ENCODE measurements around the gene C21orf91. TPM values are rescaled to one million over a fixed set of nuclear protein-coding genes. Genes with fewer than 3 reads are reported as not detected.
A peak's percentile ranks its signal among the peaks of the same experiment; 100 is the strongest.

Gene C21orf91
- total RNA-seq, 4 donors from 2014 or later: 4.2 to 7.1 (median 5.7) TPM

DNA sequence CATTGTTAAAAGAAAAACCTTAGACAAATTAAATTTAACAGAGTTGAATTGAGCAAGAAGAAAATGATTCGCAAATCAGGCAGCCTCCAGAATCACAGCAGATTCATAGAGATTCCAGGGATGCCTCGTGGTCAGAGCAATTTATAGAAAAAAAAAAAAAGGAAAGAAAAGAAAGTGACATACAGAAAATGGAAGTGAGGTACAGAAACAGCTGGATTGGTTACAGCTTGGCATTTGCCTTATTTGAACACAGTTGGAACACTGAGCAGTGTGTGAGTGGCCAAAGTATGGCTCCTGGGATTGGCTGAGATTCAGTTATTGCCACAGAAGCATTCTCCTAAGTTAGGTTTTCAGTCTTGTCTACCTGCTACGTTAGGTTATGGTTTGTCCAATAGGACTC lies 9.1 kb upstream of the C21orf91 start:
- H3K4me1 ChIP-seq: no peaks in the 10 kb centered on the region
- no peak for TF ChIP-seq CTCF (IDR thresholded peaks at IDR 0.05)
- TF ChIP-seq POLR2A (IDR thresholded peaks at IDR 0.05): no peak
- no peaks in the 10 kb centered on the region for H3K9me3 ChIP-seq
- no peaks in the 10 kb centered on the region for H3K27me3 ChIP-seq
- H3K27ac ChIP-seq: no peak overlapping the region
- DNase-seq: no peak
- no peak overlapping the region for H3K4me3 ChIP-seq
- H3K36me3 ChIP-seq: no peaks in the 10 kb centered on the region

- H3K4me1 ChIP-seq: no peaks in the 10 kb centered on the region
- no peak overlapping the region for H3K27ac ChIP-seq
- H3K9me3 ChIP-seq: no peaks in the 10 kb centered on the region
- H3K36me3 ChIP-seq: no peaks in the 10 kb centered on the region
- TF ChIP-seq CTCF (IDR thresholded peaks at IDR 0.05) (no peak), POLR2A (IDR thresholded peaks at IDR 0.05) (no peak)
- DNase-seq: no peak
- H3K27me3 ChIP-seq: no peaks in the 10 kb centered on the region
- H3K4me3 ChIP-seq: no peak overlapping the region
Observed at GRCh38 chr21:17823846-17824245, 4.7 kb upstream of the C21orf91 start.

DNA sequence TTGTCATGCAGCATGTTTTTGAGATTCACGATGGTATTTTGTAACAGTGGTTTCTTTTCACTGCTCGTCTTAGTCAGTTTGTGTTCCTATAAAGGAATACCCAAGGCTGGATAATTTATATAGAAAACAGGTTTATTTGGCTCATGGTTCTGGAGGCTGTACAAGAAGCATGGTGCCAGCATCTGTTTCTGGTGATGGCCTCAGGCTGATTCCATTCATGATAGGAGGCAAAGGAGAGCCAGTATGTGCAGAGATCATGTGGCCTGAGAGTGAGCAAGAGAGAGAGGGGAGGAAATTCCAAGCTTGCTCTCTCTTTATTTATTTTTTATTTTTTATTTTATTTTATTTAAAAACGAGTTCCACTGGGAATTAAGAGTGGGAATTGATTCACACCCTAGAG lies 2.0 kb upstream of the C21orf91 start:
- TF ChIP-seq CTCF (IDR thresholded peaks at IDR 0.05): no peak
- TF ChIP-seq POLR2A (IDR thresholded peaks at IDR 0.05): no peak
- no peak overlapping the region for H3K27ac ChIP-seq
- no peaks in the 10 kb centered on the region for H3K9me3 ChIP-seq
- H3K27me3 ChIP-seq: no peaks in the 10 kb centered on the region
- no peak for DNase-seq
- H3K4me1 ChIP-seq: peaks cover 0 to 7% (median 0%) of the 10 kb centered on the region in 4 donors
- H3K36me3 ChIP-seq: no peaks in the 10 kb centered on the region
- no peak overlapping the region for H3K4me3 ChIP-seq

GRCh38 chr21:17819877-17820229 lies 697 bp upstream of the C21orf91 start:
- no peak for DNase-seq

DNA sequence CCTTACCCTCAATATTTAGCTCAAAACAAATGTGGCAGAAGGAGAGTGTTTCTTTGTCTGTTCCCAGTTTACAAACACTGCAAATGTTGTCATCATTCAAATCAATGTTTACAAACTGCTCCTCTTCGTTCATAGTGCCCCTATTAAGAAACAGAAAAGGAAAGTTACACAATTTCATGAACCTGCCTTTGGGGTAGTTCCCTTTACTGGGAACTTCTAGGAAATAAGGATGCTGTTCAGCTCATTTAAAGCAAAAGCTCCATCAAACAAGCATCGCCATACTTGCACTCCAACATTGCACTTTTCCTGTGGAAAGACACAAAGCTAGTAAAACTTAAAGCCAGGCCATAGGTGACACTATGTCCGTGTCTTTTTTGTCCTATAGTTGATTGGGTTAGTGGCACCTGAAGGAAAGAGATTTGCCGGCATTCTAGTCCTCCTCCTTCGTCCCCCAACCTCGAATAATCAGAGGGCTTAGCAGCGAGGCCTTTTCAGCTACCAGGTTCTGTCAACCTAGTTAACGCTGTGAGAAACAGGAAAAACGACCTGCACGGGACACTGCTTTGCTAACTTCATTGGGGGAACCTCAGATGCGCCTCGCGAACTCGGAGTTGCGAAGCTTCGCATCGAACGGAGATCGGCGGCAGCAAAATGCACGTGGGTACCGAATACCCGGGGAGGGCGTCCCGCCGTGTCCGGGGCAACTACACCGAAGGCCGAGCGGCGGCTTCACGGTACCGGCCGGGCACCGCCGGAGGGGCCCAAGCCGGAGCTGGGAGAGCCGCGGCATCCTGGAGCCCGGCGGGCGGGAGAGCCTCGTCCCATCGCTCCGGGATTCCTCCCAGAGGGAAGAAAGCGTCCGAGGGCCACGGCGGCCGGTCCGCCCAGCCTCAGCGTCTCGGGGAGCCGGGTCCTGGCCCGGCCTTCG lies 706 bp downstream of the C21orf91 start:
- H3K4me3 ChIP-seq: peak overlapping the region; percentile 89 to 95 (median 92)
- no peaks in the 10 kb centered on the region for H3K9me3 ChIP-seq
- H3K4me1 ChIP-seq: peaks cover 0 to 7% (median 0%) of the 10 kb centered on the region in 4 donors
- no peak for TF ChIP-seq CTCF (IDR thresholded peaks at IDR 0.05)
- TF ChIP-seq POLR2A (IDR thresholded peaks at IDR 0.05): no peak
- no peaks in the 10 kb centered on the region for H3K27me3 ChIP-seq
- DNase-seq: peak; percentile 67 to 74 (median 70)
- H3K27ac ChIP-seq: peak overlapping the region; percentile 89 to 97 (median 93)
- H3K36me3 ChIP-seq: peaks cover 0 to 12% (median 0%) of the 10 kb centered on the region in 3 donors

More at GRCh38 chr21:17819877-17820229, 697 bp upstream of the C21orf91 start:
- H3K4me1 ChIP-seq: peaks cover 0 to 7% (median 0%) of the 10 kb centered on the region in 4 donors
- no peaks in the 10 kb centered on the region for H3K27me3 ChIP-seq
- TF ChIP-seq CTCF (IDR thresholded peaks at IDR 0.05) (peak in 4 of 6 experiments; percentile 2 to 31 (median 16)), POLR2A (IDR thresholded peaks at IDR 0.05) (no peak)
- peaks cover 0 to 2% (median 0%) of the 10 kb centered on the region in 3 donors for H3K36me3 ChIP-seq
- no peaks in the 10 kb centered on the region for H3K9me3 ChIP-seq
- peak overlapping the region; percentile 89 to 95 (median 92) for H3K4me3 ChIP-seq
- peak overlapping the region; percentile 89 to 97 (median 93) for H3K27ac ChIP-seq

Data from Peyer's patch (tissue), 4 donors.